Measurements from ENCODE around the gene SGCD. TPM values are rescaled to one million over a fixed set of nuclear protein-coding genes. Genes with fewer than 3 reads are reported as not detected.

The SGCD gene
- total and polyA plus RNA-seq, 2 experiments from 2014 or later = 0.77 to 1.3 TPM

GRCh38 chr5:156486394-156487238 is 159.7 kb downstream of the SGCD start:
- no peak for TF ChIP-seq CTCF (IDR thresholded peaks at IDR 0.05; ENCODE audit: low read depth, low read length)
- Histone ChIP-seq H3K36me3 (no peaks in the 10 kb centered on the region), H3K27me3 (no peaks in the 10 kb centered on the region), H3K27ac (no peak overlapping the region), H3K9me3 (ENCODE audit: low read depth) (no peaks in the 10 kb centered on the region), H3K4me1 (ENCODE audit: low read depth) (no peaks in the 10 kb centered on the region), H3K4me3 (no peak overlapping the region)
- no peak for DNase-seq (ENCODE audit: low read depth in 1 of 2, low spot score in 1 of 2)

GRCh38 chr5:156491766-156492165 is 164.8 kb downstream of the SGCD start:
- no peak overlapping the region for H3K27ac ChIP-seq
- no peaks in the 10 kb centered on the region for H3K9me3 ChIP-seq (ENCODE audit: low read depth)
- no peaks in the 10 kb centered on the region for H3K36me3 ChIP-seq
- H3K4me1 ChIP-seq (ENCODE audit: low read depth) = no peaks in the 10 kb centered on the region
- H3K27me3 ChIP-seq = no peaks in the 10 kb centered on the region
- TF ChIP-seq CTCF (IDR thresholded peaks at IDR 0.05; ENCODE audit: low read depth, low read length) = no peak
- no peak overlapping the region for H3K4me3 ChIP-seq
- no peak for DNase-seq (ENCODE audit: low read depth in 1 of 2, low spot score in 1 of 2)

GRCh38 chr5:156496291-156496690 is 169.3 kb downstream of the SGCD start:
- Histone ChIP-seq H3K27me3 (no peaks in the 10 kb centered on the region), H3K9me3 (ENCODE audit: low read depth) (no peaks in the 10 kb centered on the region), H3K4me3 (no peak overlapping the region), H3K27ac (no peak overlapping the region), H3K36me3 (no peaks in the 10 kb centered on the region), H3K4me1 (ENCODE audit: low read depth) (no peaks in the 10 kb centered on the region)
- no peak for TF ChIP-seq CTCF (IDR thresholded peaks at IDR 0.05; ENCODE audit: low read depth, low read length)
- no peak for DNase-seq (ENCODE audit: low read depth in 1 of 2, low spot score in 1 of 2)

GRCh38 chr5:156497804-156498208 is 170.8 kb downstream of the SGCD start:
- Histone ChIP-seq H3K4me1 (ENCODE audit: low read depth) (no peaks in the 10 kb centered on the region), H3K27ac (no peak overlapping the region), H3K36me3 (no peaks in the 10 kb centered on the region), H3K4me3 (no peak overlapping the region), H3K27me3 (no peaks in the 10 kb centered on the region), H3K9me3 (ENCODE audit: low read depth) (no peaks in the 10 kb centered on the region)
- no peak for DNase-seq (ENCODE audit: low read depth in 1 of 2, low spot score in 1 of 2)
- no peak for TF ChIP-seq CTCF (IDR thresholded peaks at IDR 0.05; ENCODE audit: low read depth, low read length)

- Histone ChIP-seq H3K27ac (no peak overlapping the region), H3K4me3 (no peak overlapping the region), H3K36me3 (no peaks in the 10 kb centered on the region), H3K27me3 (no peaks in the 10 kb centered on the region), H3K4me1 (ENCODE audit: low read depth) (no peaks in the 10 kb centered on the region), H3K9me3 (ENCODE audit: low read depth) (no peaks in the 10 kb centered on the region)
- TF ChIP-seq CTCF (IDR thresholded peaks at IDR 0.05; ENCODE audit: low read depth, low read length) = no peak
- DNase-seq (ENCODE audit: low read depth in 1 of 2, low spot score in 1 of 2) = no peak
Measured at GRCh38 chr5:156498226-156498980, 171.4 kb downstream of the SGCD start.
